HCT116 (cell line): ENCODE measurements around the gene KCTD10.

Source experiments
- CEBPB ChIP-seq: IDR thresholded peaks from 2 replicates; pipeline ENCODE4 v1.6.1; 2012; ENCODE audit warnings: low read depth
- CTCF ChIP-seq, 3 experiments: fragments of 200-600 bp in 1 of 3; sonication (generic) in 1 of 3; IDR thresholded peaks in 2 of 3; conservative IDR thresholded peaks in 1 of 3; 2 replicates each; pipeline ENCODE4 v1.5.1; 2012 to 2017; ENCODE audit warnings: low read depth in 2 of 3, low read length in 2 of 3, antibody characterized with exemption in 1 of 3, borderline replicate concordance in 1 of 3, control low read depth in 1 of 3, mild to moderate bottlenecking in 1 of 3, mixed read lengths in 1 of 3, mixed run types in 1 of 3, moderate library complexity in 1 of 3; ENCODE audit not compliant: insufficient read depth in 1 of 3
- EZH2 ChIP-seq: fragments of 200-600 bp; sonication (generic); IDR thresholded peaks from 2 replicates; pipeline ENCODE4 v1.6.1; 2017; ENCODE audit warnings: antibody characterized with exemption, mixed run types
- FOSL1 ChIP-seq: IDR thresholded peaks from 2 replicates; pipeline ENCODE4 v1.6.1; 2012; ENCODE audit warnings: low read depth
- JUND ChIP-seq: IDR thresholded peaks from 2 replicates; pipeline ENCODE4 v1.6.1; 2012
- MAX ChIP-seq: IDR thresholded peaks from 2 replicates; pipeline ENCODE4 v1.6.1; 2012
- RAD21 ChIP-seq: IDR thresholded peaks from 2 replicates; pipeline ENCODE4 v1.6.1; 2012; ENCODE audit warnings: low read depth, mild to moderate bottlenecking
- SP1 ChIP-seq: IDR thresholded peaks from 2 replicates; pipeline ENCODE4 v1.6.1; 2012; ENCODE audit warnings: low read depth
- YY1 ChIP-seq: IDR thresholded peaks from 2 replicates; pipeline ENCODE4 v1.6.1; 2011; ENCODE audit warnings: low read length, low read depth, moderate library complexity, mild to moderate bottlenecking; ENCODE audit not compliant: insufficient replicate concordance; ENCODE audit errors: extremely low read depth
- TF ChIP-seq, protein P1 (sequence below): IDR thresholded peaks from 2 replicates; pipeline ENCODE4 v1.6.1; 2012; ENCODE audit warnings: low read depth

GRCh38 chr12:109463756-109464155 lies 13.3 kb downstream of the KCTD10 start:
- TF ChIP-seq FOSL1 = no peak
- no peak for TF ChIP-seq CTCF (IDR thresholded peaks at IDR 0.05 in 2 of 3, conservative IDR thresholded peaks at IDR 0.05 in 1 of 3; ENCODE audit: borderline replicate concordance in 1 of 3, insufficient read depth in 1 of 3, low read depth in 2 of 3, low read length in 2 of 3)
- no peak for TF ChIP-seq EZH2
- no peak for TF ChIP-seq JUND
- TF ChIP-seq YY1 = no peak
- TF ChIP-seq, protein P1, sequence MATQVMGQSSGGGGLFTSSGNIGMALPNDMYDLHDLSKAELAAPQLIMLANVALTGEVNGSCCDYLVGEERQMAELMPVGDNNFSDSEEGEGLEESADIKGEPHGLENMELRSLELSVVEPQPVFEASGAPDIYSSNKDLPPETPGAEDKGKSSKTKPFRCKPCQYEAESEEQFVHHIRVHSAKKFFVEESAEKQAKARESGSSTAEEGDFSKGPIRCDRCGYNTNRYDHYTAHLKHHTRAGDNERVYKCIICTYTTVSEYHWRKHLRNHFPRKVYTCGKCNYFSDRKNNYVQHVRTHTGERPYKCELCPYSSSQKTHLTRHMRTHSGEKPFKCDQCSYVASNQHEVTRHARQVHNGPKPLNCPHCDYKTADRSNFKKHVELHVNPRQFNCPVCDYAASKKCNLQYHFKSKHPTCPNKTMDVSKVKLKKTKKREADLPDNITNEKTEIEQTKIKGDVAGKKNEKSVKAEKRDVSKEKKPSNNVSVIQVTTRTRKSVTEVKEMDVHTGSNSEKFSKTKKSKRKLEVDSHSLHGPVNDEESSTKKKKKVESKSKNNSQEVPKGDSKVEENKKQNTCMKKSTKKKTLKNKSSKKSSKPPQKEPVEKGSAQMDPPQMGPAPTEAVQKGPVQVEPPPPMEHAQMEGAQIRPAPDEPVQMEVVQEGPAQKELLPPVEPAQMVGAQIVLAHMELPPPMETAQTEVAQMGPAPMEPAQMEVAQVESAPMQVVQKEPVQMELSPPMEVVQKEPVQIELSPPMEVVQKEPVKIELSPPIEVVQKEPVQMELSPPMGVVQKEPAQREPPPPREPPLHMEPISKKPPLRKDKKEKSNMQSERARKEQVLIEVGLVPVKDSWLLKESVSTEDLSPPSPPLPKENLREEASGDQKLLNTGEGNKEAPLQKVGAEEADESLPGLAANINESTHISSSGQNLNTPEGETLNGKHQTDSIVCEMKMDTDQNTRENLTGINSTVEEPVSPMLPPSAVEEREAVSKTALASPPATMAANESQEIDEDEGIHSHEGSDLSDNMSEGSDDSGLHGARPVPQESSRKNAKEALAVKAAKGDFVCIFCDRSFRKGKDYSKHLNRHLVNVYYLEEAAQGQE = no peak
- no peak for TF ChIP-seq MAX
- TF ChIP-seq SP1 = no peak
- no peak for TF ChIP-seq CEBPB
- no peak for TF ChIP-seq RAD21
